HEK293 (cell line): Measurements from ENCODE around the gene PBRM1.

Experiments used
- CTCF ChIA-PET: fragments of 350-600 bp; formaldehyde crosslinking; extraction: SDS; loops from one replicate; lab custom pipeline; 2021; ENCODE audit warnings: antibody characterized with exemption; lab: Yijun Ruan, JAX
- POLR2A ChIA-PET: fragments of 300-600 bp; formaldehyde crosslinking; extraction: SDS; loops from one replicate; lab custom pipeline; 2020; ENCODE audit warnings: antibody characterized with exemption, inconsistent platforms; lab: Yijun Ruan, JAX
- H3K27ac ChIP-seq: fragments of 200-500 bp; sonication (Bioruptor generic); 2 replicates; pipeline ENCODE4 v1.5.1; 2014; ENCODE audit warnings: low read depth, low read length, control low read depth, inconsistent platforms; ENCODE audit errors: extremely low read depth
- H3K36me3 ChIP-seq, 2 experiments: fragments of 200-500 bp in 1 of 2; sonication (Bioruptor generic) in 1 of 2; 1 replicate in 1 of 2; 2 replicates in 1 of 2; pipeline ENCODE4 v1.5.1; 2014 to 2017; ENCODE audit warnings: inconsistent platforms in 2 of 2, low read length in 2 of 2; ENCODE audit not compliant: control insufficient read depth in 2 of 2, insufficient read depth in 1 of 2
- H3K4me1 ChIP-seq: fragments of 200-500 bp; sonication (Bioruptor generic); 2 replicates; pipeline ENCODE4 v1.5.1; 2014; ENCODE audit warnings: mild to moderate bottlenecking, low read length, inconsistent platforms; ENCODE audit not compliant: control insufficient read depth, insufficient read depth
- H3K4me3 ChIP-seq: 2 replicates; pipeline ENCODE4 v1.5.1; 2011; ENCODE audit warnings: low read depth, mild to moderate bottlenecking, control low read depth, low read length, moderate library complexity
- H3K9me3 ChIP-seq: fragments of 200-500 bp; sonication (Bioruptor generic); 2 replicates; pipeline ENCODE4 v1.5.1; 2014; ENCODE audit warnings: low read depth, low read length, inconsistent platforms; ENCODE audit not compliant: control insufficient read depth, insufficient read depth
- BCL11B ChIP-seq: fragments of 450-650 bp; formaldehyde crosslinking; IDR thresholded peaks from 2 replicates; pipeline ENCODE4 v1.5.1; 2016; ENCODE audit warnings: low read depth, missing biosample characterization, missing genetic modification characterization
- EGR2 ChIP-seq: fragments of 450-650 bp; formaldehyde crosslinking; IDR thresholded peaks from 2 replicates; pipeline ENCODE4 v1.5.1; 2016; ENCODE audit warnings: low read depth, missing biosample characterization, missing genetic modification characterization
- KLF10 ChIP-seq: fragments of 450-650 bp; IDR thresholded peaks from 2 replicates; pipeline ENCODE4 v1.5.1; 2018; ENCODE audit warnings: missing biosample characterization, mild to moderate bottlenecking, missing genetic modification characterization
- KLF9 ChIP-seq: fragments of 450-650 bp; formaldehyde crosslinking; IDR thresholded peaks from 2 replicates; pipeline ENCODE4 v1.5.1; 2016; ENCODE audit warnings: missing biosample characterization, missing genetic modification characterization, low read depth
- PRDM10 ChIP-seq: fragments of 450-650 bp; formaldehyde crosslinking; IDR thresholded peaks from 2 replicates; pipeline ENCODE4 v1.5.1; 2016; ENCODE audit warnings: missing biosample characterization, missing genetic modification characterization
- TCF7L2 ChIP-seq: IDR thresholded peaks from 2 replicates; pipeline ENCODE4 v1.6.1; 2011; ENCODE audit warnings: low read depth, mild to moderate bottlenecking, inconsistent platforms, low read length, moderate library complexity, borderline replicate concordance
- TRIM28 ChIP-seq: IDR thresholded peaks from 2 replicates; pipeline ENCODE4 v1.6.1; 2011; ENCODE audit warnings: low read length, control low read depth, borderline replicate concordance
- YY1 ChIP-seq: fragments of 450-650 bp; formaldehyde crosslinking; IDR thresholded peaks from 2 replicates; pipeline ENCODE4 v1.5.1; 2018; ENCODE audit warnings: missing biosample characterization, missing genetic modification characterization
- ZBTB10 ChIP-seq: fragments of 450-650 bp; formaldehyde crosslinking; IDR thresholded peaks from 2 replicates; pipeline ENCODE4 v1.5.1; 2016; ENCODE audit warnings: missing biosample characterization, missing genetic modification characterization
- ZIC2 ChIP-seq: fragments of 450-650 bp; formaldehyde crosslinking; IDR thresholded peaks from 2 replicates; pipeline ENCODE4 v1.5.1; 2016; ENCODE audit warnings: missing biosample characterization, missing genetic modification characterization
- ZNF10 ChIP-seq: fragments of 450-650 bp; formaldehyde crosslinking; IDR thresholded peaks from 2 replicates; pipeline ENCODE4 v1.5.1; 2017; ENCODE audit warnings: missing biosample characterization, missing genetic modification characterization
- ZNF133 ChIP-seq: fragments of 450-650 bp; formaldehyde crosslinking; IDR thresholded peaks from 2 replicates; pipeline ENCODE4 v1.5.1; 2016; ENCODE audit warnings: missing biosample characterization, missing genetic modification characterization
- ZNF214 ChIP-seq: fragments of 450-650 bp; formaldehyde crosslinking; IDR thresholded peaks from 2 replicates; pipeline ENCODE4 v1.5.1; 2017; ENCODE audit warnings: missing biosample characterization, mild to moderate bottlenecking, missing genetic modification characterization, borderline replicate concordance
- ZNF280D ChIP-seq: fragments of 450-650 bp; formaldehyde crosslinking; IDR thresholded peaks from 2 replicates; pipeline ENCODE4 v1.5.1; 2016; ENCODE audit warnings: missing biosample characterization, missing genetic modification characterization
- ZNF433 ChIP-seq: fragments of 450-650 bp; formaldehyde crosslinking; IDR thresholded peaks from 2 replicates; pipeline ENCODE4 v1.5.1; 2016; ENCODE audit warnings: missing biosample characterization, missing genetic modification characterization, low read depth
- ZNF548 ChIP-seq: fragments of 450-650 bp; formaldehyde crosslinking; IDR thresholded peaks from 2 replicates; pipeline ENCODE4 v1.5.1; 2016; ENCODE audit warnings: missing biosample characterization, missing genetic modification characterization
- ZNF555 ChIP-seq: fragments of 450-650 bp; formaldehyde crosslinking; conservative IDR thresholded peaks from 2 replicates; pipeline ENCODE4 v1.5.1; 2017; ENCODE audit warnings: missing biosample characterization, mild to moderate bottlenecking, missing genetic modification characterization, inconsistent platforms
- ZNF768 ChIP-seq: fragments of 450-650 bp; formaldehyde crosslinking; IDR thresholded peaks from 2 replicates; pipeline ENCODE4 v1.5.1; 2018; ENCODE audit warnings: missing biosample characterization, mild to moderate bottlenecking, missing genetic modification characterization
- ZSCAN5A ChIP-seq: fragments of 450-650 bp; formaldehyde crosslinking; IDR thresholded peaks from 2 replicates; pipeline ENCODE4 v1.5.1; 2016; ENCODE audit warnings: missing biosample characterization, missing genetic modification characterization
- ZXDB ChIP-seq: fragments of 450-650 bp; formaldehyde crosslinking; IDR thresholded peaks from 2 replicates; pipeline ENCODE4 v1.5.1; 2016; ENCODE audit warnings: missing biosample characterization, missing genetic modification characterization

Gene PBRM1

GRCh38 chr3:52722491-52722890, 36.8 kb upstream of the PBRM1 start:
- Histone ChIP-seq H3K9me3 (no peaks in the 10 kb centered on the region), H3K36me3 (peaks cover 0 to 27% of the 10 kb centered on the region in 2 experiments; a peak in 2 of 3 replicates), H3K4me3 (no peak overlapping the region), H3K27ac (no peak overlapping the region), H3K4me1 (no peaks in the 10 kb centered on the region)
- no peak for TF ChIP-seq ZNF768 (tag by site-specific recombination)
- TF ChIP-seq ZNF10 (tag by site-specific recombination) = no peak
- TF ChIP-seq KLF10 (tag by site-specific recombination) = no peak
- TF ChIP-seq EGR2 (tag by site-specific recombination) = no peak
- TF ChIP-seq ZNF133 = no peak
- no peak for TF ChIP-seq ZNF433 (tag by site-specific recombination)
- no peak for TF ChIP-seq PRDM10
- no peak for TF ChIP-seq KLF9
- TF ChIP-seq ZNF280D (tag by site-specific recombination) = no peak
- TF ChIP-seq ZSCAN5A = no peak
- TF ChIP-seq BCL11B (tag by site-specific recombination) = no peak
- no peak for TF ChIP-seq ZIC2 (tag by site-specific recombination)
- ChIA-PET CTCF (no interaction called here), POLR2A (no interaction called here)

GRCh38 chr3:52721730-52722008, 36.0 kb upstream of the PBRM1 start:
- CTCF ChIA-PET = no interaction called here
- POLR2A ChIA-PET = no interaction called here
- Histone ChIP-seq H3K36me3 (peaks cover 0 to 24% of the 10 kb centered on the region in 2 experiments; a peak in 2 of 3 replicates), H3K9me3 (no peaks in the 10 kb centered on the region), H3K4me1 (no peaks in the 10 kb centered on the region), H3K4me3 (no peak overlapping the region), H3K27ac (no peak overlapping the region)
- TF ChIP-seq TCF7L2 (no peak), YY1 (no peak), ZNF133 (no peak), ZSCAN5A (no peak), ZNF10 (tag by site-specific recombination) (no peak), ZNF214 (tag by site-specific recombination) (no peak), ZNF280D (tag by site-specific recombination) (no peak), ZNF548 (no peak), ZNF555 (no peak), ZBTB10 (tag by site-specific recombination) (no peak), TRIM28 (no peak), ZXDB (tag by site-specific recombination) (no peak)
